Breast epithelium (tissue), 4 donors: ENCODE results near the gene PRR35. TPM values are rescaled to one million over a fixed set of nuclear protein-coding genes. Genes with fewer than 3 reads are reported as not detected.

Source experiments
- DNase-seq, 2 donors: peaks; one replicate each; pipeline ENCODE4 v3.0.0-alpha.2; 2019; ENCODE audit warnings: low spot score in 2 of 2
- H3K27ac ChIP-seq, 2 donors: fragments of 200-600 bp; sonication (generic) in 1 of 2; one replicate each; pipeline ENCODE4 v1.5.1; 2016 to 2019; ENCODE audit warnings: mild to moderate bottlenecking in 1 of 2
- H3K27me3 ChIP-seq, 2 donors: fragments of 200-600 bp; sonication (generic) in 1 of 2; one replicate each; pipeline versions ENCODE4 v1.5.1 to v1.6.0; 2017 to 2019; ENCODE audit warnings: control low read depth in 1 of 2, mild to moderate bottlenecking in 1 of 2
- H3K36me3 ChIP-seq: fragments of 200-600 bp; one replicate; pipeline ENCODE4 v1.5.1; 2019
- H3K4me1 ChIP-seq, 2 donors: fragments of 200-600 bp; sonication (generic); one replicate each; pipeline ENCODE4 v1.5.1; 2016 to 2019; ENCODE audit warnings: control low read depth in 1 of 2
- H3K4me3 ChIP-seq, 3 donors: fragments of 200-600 bp; sonication (generic); 1 replicate in 2 of 3; 2 replicates in 1 of 3; pipeline ENCODE4 v1.5.1; 2016 to 2019; ENCODE audit warnings: mild to moderate bottlenecking in 3 of 3, moderate library complexity in 2 of 3
- H3K9me3 ChIP-seq, 2 donors: fragments of 200-600 bp; sonication (generic) in 1 of 2; one replicate each; pipeline ENCODE4 v1.5.1; 2016 to 2019; ENCODE audit warnings: control low read depth in 1 of 2
- CTCF ChIP-seq, 3 donors: fragments of 450-650 bp; IDR thresholded peaks; one replicate each; pipeline ENCODE4 v1.5.1; 2016 to 2017; ENCODE audit warnings: antibody characterized with exemption in 3 of 3, mild to moderate bottlenecking in 3 of 3, moderate library complexity in 3 of 3
- POLR2A ChIP-seq: fragments of 450-650 bp; IDR thresholded peaks from one replicate; pipeline ENCODE4 v1.6.1; 2016; ENCODE audit warnings: antibody characterized with exemption, mild to moderate bottlenecking, moderate library complexity
- POLR2AphosphoS5 ChIP-seq, 3 donors: sonication (generic); formaldehyde crosslinking; IDR thresholded peaks; one replicate each; pipeline ENCODE4 v1.6.1; 2017; ENCODE audit warnings: antibody characterized with exemption in 3 of 3
- intact Hi-C: fragments of 100-400 bp; cut with DNase I; formaldehyde crosslinking; loops from one replicate; pipeline ENCODE4 v1.15.1; 2023; ENCODE audit warnings: low total_unique reads
- total RNA-seq, 3 donors: library from RNA; depleted of rRNA; stranded (reverse); fragments of >200 nt; gene quantifications; one replicate each; pipeline ENCODE4 v1.1.0, GENCODE V29; 2016

PRR35 gene
- total RNA-seq, 3 donors from 2014 or later, result not detected

DNA sequence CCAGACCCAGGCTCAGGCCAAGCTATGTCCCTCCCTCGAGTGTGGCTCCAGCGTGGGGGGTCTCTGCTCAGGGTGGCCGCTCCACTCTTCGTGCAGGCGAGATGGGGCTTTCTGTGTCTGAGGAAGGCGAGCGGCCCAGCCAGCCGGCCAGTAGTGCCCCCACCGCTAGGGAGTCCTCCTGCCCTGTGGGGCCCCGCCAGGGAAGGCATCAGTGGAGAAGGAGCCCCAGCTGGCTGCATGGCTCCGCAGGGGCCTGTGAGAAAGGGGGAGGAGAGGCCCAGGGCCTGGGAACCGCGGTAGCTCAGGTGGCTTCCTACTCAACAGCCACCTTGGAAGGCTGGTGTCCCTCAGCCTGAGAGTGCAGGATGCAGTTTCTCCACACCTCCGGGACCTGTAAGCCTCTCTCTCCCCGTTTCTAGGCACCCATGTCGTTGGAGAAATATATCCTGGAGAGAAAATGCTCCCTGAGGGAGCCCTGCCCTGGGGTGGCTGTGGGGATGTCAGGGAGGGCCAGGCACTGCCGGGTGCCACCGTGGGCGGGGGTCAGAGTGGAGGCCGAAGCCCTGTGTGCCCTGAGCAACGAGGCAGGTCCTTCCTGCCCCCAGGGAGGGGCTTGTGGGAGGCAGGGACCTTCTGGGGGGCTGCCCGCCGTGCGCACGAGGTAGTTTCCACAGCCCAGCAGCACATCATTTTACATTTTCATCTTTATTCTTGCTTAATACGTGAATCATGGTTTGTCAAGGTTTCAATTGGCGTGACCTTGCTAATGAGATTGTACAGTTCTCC is 12.9 kb downstream of the PRR35 start:
- intact Hi-C loops, result no loop called here
- no peak for DNase-seq
- H3K27me3 ChIP-seq, result no peaks in the 10 kb centered on the region
- no peaks in the 10 kb centered on the region for H3K9me3 ChIP-seq
- H3K27ac ChIP-seq, result no peak overlapping the region
- H3K36me3 ChIP-seq, result no peaks in the 10 kb centered on the region
- H3K4me1 ChIP-seq, result peaks cover 9 to 10% of the 10 kb centered on the region in 2 donors
- H3K4me3 ChIP-seq, result no peak overlapping the region
- TF ChIP-seq POLR2AphosphoS5 (IDR thresholded peaks at IDR 0.05), result no peak
- TF ChIP-seq CTCF (IDR thresholded peaks at IDR 0.05), result no peak
- TF ChIP-seq POLR2A, result no peak

DNA sequence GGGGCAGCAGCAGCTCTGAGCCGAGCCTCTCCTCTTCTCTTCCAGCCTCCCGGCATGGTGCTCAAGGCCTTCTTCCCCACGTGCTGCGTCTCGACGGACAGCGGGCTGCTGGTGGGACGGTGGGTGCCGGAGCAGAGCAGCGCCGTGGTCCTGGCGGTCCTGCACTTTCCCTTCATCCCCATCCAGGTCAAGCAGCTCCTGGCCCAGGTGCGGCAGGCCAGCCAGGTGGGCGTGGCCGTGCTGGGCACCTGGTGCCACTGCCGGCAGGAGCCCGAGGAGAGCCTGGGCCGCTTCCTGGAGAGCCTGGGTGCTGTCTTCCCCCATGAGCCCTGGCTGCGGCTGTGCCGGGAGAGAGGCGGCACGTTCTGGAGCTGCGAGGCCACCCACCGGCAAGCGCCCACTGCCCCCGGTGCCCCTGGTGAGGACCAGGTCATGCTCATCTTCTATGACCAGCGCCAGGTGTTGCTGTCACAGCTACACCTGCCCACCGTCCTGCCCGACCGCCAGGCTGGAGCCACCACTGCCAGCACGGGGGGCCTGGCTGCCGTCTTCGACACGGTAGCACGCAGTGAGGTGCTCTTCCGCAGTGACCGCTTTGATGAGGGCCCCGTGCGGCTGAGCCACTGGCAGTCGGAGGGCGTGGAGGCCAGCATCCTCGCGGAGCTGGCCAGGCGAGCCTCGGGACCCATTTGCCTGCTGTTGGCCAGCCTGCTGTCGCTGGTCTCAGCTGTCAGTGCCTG is 14.0 kb downstream of the PRR35 start:
- Histone ChIP-seq H3K4me3 (no peak overlapping the region), H3K27me3 (no peaks in the 10 kb centered on the region), H3K9me3 (no peaks in the 10 kb centered on the region), H3K27ac (no peak overlapping the region), H3K36me3 (no peaks in the 10 kb centered on the region), H3K4me1 (peaks cover 1 to 2% of the 10 kb centered on the region in 2 donors)
- DNase-seq, result no peak
- TF ChIP-seq POLR2A (no peak), POLR2AphosphoS5 (IDR thresholded peaks at IDR 0.05) (no peak), CTCF (IDR thresholded peaks at IDR 0.05) (no peak)
- intact Hi-C loops, result no loop called here

DNA sequence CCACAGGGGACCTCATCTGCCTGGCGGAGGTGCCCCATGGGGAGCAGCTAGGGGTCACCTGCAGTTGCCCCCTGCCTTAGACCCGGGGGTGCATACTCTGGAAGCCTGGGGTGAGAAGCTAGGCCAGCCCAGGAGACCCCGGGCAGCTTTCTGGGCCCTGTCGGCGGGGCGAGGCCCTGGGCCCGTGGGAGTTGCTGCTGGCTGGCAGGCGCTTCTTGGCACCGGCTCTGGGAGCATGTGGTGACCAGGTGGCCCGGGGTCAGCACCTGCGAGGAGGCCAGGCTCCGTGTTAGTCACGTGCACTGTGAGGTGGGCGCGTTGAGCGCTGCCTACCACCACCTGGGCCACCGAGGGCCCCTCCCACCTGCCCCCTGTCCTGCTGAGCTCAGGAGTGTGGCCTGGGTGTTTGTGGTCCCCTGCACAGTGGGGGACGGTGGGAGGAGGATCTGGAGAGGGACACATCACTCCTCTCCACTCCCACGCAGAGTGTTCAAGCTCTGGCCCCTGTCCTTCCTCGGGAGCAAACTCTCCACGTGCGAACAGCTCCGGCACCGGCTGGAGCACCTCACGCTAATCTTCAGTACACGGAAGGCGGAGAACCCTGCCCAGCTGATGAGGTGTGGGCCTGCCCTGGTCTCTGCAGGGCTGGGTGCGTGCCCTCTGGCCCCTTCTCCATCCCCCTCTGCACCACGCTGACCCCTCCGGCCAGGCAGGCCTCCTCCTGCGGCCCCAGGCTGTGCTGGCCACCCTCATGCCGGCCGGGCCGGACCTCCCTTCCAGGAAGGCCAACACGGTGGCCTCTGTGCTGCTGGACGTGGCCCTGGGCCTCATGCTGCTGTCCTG is 15.4 kb downstream of the PRR35 start:
- H3K27ac ChIP-seq, result no peak overlapping the region
- H3K9me3 ChIP-seq, result no peaks in the 10 kb centered on the region
- intact Hi-C loops, result no loop called here
- H3K27me3 ChIP-seq, result no peaks in the 10 kb centered on the region
- no peak for DNase-seq
- H3K4me1 ChIP-seq, result no peaks in the 10 kb centered on the region
- TF ChIP-seq POLR2A (no peak), POLR2AphosphoS5 (IDR thresholded peaks at IDR 0.05) (no peak), CTCF (IDR thresholded peaks at IDR 0.05) (no peak)
- H3K36me3 ChIP-seq, result no peaks in the 10 kb centered on the region
- H3K4me3 ChIP-seq, result no peak overlapping the region

- no peak for TF ChIP-seq POLR2AphosphoS5 (IDR thresholded peaks at IDR 0.05)
- no peak for TF ChIP-seq POLR2A
- TF ChIP-seq CTCF (IDR thresholded peaks at IDR 0.05), result no peak
- Histone ChIP-seq H3K27ac (no peak overlapping the region), H3K36me3 (no peaks in the 10 kb centered on the region), H3K4me1 (no peaks in the 10 kb centered on the region), H3K9me3 (no peaks in the 10 kb centered on the region), H3K27me3 (no peaks in the 10 kb centered on the region), H3K4me3 (no peak overlapping the region)
- intact Hi-C loops, result no loop called here
- DNase-seq, result no peak
These were observed 16.1 kb downstream of the PRR35 start for GRCh38 chr16:576197-576822.
